Measurements from ENCODE around the gene TAF4B. TPM values are rescaled to one million over a fixed set of nuclear protein-coding genes. Genes with fewer than 3 reads are reported as not detected.

Gene TAF4B
- total RNA-seq, 1 donor from 2014 or later = 1.5 TPM

Small RNA genes within 50 kb of the gene (small RNA-seq; reads per million reads assigned to genes)
- not detected for gene RNU6-1289P (ENCODE audit: low replicate concordance)

Other genes with a start within 250 kb of the TAF4B start
- 37.6 TPM for gene SS18, start 135.8 kb upstream of the TAF4B start, total RNA-seq
- gene PSMA8, start 92.6 kb upstream of the TAF4B start, total RNA-seq = not detected

All from temporal lobe (tissue), 2 donors.